Measurements from ENCODE around the gene PSENEN.

PSENEN gene, protein sequence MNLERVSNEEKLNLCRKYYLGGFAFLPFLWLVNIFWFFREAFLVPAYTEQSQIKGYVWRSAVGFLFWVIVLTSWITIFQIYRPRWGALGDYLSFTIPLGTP

DNA sequence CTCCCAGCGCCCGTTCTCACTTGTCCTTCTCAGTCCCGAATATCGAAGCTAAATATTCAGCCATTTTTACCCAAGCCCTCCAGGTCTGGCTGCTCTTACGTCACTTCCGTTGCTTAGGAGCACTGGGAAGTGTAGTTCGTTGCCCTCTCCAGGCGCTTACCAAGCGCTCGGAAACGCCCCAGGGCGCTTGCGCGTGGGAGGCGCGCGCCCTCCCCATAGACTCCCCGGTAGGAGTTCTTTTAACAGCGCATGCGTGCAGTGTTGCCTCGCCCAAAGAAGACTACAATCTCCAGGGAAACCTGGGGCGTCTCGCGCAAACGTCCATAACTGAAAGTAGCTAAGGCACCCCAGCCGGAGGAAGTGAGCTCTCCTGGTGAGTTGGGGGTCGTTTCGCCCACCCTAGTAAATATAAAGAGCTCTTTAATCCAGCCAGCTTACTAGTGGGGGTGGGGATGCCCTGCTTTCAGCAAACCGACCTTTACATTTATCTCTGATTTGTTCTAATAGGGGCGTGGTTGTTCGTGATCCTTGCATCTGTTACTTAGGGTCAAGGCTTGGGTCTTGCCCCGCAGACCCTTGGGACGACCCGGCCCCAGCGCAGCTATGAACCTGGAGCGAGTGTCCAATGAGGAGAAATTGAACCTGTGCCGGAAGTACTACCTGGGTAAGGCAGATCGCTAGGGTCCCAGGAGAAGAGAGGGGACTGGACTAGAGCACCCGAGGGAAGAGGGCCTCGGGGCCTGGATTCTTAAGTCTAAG is at the start of gene PSENEN, which contains the start of gene U2AF1L4:
TSS of gene PSENEN (plus strand) at position 324 of the 759 bp plus-strand sequence. CDS start at position 604, 280 bp downstream.
TSS of gene U2AF1L4 (minus strand) at position 91 of the 759 bp plus-strand sequence. CDS start at position 64, 27 bp downstream.
- DNase-seq: peak; percentile 99

DNA sequence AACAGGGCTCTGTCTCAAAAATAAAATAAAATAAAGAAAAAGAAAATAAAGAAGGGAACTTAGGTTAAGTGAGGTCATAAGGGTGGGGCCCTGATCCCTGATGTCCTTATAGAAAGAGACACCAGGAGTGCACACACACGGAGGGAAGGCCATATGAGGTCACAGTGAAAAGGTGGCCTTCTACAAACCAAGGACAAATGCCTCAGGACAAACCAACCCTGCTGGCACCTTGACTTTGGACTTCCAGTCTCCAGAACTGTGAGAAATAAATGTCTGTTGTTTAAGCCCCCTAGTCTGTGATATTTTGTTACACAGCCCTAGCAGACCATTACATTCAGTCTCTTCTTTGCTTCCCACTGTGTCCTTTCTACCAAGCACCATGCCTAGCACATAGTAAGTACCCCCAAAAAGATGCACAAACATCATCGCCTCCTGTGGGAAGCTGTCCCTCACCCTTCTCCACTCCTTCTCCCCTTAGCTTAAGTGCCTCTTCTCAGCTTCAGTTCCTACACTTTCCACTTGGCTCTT is 49.5 kb upstream of the PSENEN start:
- no peak for DNase-seq

DNA sequence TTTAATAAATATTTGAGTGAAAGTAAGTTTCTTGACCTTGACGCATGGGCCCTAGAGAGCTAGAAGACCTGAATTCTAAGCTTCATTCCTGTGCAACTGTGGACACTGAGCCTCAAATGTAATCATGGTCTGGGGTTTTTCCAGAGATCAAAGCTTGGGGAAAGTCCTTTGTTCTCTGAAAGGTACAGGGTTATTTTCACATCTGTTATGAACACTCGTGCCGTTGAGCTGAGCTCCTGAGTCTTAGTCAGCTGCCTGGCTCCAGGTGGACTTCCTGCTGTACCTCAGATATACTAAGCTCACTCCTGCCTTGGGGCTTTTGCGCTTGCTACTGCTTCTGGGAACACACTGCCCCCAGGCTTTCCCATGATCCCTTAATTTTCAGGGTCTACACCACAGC is 48.6 kb upstream of the PSENEN start:
- DNase-seq: no peak

DNA sequence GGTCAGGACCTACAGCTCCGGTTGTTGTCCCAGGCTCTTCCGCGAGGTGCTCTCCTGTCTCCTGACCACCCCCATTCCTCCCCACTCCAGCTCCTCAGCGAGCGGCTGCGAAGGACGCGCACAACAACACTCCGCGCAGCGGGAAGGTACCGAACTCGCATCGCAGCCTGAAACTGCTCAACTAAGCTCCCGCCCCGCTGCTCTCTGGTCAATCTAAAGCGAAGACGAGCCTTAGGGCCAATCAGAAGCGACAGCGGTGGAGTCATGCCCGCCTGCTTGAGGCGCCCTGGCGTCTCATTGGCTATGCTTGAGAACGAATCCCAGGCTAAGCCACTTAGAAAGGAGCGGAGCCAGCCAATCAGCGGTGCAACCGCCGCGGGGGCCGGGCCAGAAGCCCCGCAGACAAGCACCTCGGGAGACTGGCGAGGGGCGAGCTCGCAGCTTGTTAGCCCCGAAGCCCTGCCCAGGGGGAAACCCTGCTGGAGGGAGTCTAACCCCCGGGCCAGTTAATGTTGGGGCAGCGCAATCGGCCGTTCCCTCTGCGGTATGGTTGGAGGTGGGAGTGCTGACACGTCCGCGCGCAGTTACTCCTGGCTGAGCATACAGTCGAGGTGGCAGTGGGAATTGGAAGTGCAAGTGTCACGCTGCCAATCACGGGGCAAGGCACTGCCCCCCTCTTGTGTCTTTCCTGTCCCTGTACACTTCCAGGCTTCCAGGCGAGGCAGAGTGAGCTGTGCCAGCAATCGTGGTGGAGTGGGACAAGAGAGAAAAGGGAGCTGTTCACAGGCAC is 43.0 kb upstream of the PSENEN start:
- DNase-seq: peak; percentile 84

DNA sequence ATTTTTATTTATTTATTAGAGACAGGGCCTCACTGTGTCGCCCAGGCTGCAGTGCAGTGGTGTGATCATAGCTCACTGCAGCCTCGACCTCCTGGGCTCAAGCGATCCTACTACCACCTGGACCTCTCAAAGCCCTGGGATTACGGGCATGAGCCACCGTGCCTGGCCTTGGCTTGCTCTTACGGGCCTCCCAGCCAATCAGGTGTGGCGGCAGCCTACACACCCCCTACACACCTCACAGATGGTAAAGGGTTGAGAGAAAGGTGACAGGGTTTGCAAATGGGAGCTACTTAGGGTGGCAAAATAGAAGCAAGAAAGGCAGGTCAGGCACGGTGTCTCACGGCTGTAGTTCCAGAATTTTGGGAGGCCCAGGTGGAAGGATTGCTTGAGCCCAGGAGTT is 42.1 kb upstream of the PSENEN start:
- DNase-seq: no peak

DNA sequence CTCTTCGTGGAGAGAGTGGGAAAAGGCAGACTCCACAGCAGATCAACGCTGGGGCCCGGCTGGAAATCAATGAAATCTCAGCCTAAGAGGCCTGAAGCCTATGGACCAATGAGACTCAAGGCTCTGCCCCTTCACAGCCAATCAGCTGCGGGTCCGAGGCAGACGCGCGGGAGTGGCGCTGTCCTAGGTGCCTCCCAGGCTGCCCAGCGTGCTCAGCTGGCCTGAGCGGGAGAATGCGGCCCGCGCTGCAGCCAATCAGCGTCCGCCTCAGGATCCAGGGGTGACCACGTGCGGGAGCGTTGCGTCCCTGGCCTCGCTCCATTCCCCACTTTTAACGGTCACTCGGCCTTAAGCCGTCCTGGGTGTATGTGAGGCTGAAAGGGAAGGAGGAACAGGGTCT is 41.2 kb upstream of the PSENEN start, which contains the start of gene ZBTB32:
TSS of gene ZBTB32 (plus strand) at position 341 of the 400 bp plus-strand sequence. CDS start 10,069 bp downstream, outside the sequence.
- no peak for DNase-seq

DNA sequence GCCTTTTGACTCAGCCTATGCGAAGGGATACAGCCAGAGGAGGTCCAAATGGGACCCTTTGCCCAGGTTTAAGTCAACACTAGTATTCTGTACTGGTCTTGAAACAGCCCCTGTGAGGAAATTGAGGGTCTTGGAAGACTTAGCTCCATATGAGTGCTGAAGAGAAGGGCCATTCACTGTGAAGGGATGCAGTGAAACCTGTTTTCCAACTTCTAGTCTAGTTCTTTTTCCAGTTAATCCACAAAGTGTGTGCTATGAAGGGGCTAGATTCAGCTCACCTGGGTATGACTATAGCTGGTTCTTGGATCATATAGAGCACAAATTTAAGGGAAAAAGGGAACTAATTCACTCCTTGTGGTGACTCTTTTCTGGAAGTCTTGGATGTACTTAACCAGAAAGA is 37.1 kb upstream of the PSENEN start:
- no peak for DNase-seq

DNA sequence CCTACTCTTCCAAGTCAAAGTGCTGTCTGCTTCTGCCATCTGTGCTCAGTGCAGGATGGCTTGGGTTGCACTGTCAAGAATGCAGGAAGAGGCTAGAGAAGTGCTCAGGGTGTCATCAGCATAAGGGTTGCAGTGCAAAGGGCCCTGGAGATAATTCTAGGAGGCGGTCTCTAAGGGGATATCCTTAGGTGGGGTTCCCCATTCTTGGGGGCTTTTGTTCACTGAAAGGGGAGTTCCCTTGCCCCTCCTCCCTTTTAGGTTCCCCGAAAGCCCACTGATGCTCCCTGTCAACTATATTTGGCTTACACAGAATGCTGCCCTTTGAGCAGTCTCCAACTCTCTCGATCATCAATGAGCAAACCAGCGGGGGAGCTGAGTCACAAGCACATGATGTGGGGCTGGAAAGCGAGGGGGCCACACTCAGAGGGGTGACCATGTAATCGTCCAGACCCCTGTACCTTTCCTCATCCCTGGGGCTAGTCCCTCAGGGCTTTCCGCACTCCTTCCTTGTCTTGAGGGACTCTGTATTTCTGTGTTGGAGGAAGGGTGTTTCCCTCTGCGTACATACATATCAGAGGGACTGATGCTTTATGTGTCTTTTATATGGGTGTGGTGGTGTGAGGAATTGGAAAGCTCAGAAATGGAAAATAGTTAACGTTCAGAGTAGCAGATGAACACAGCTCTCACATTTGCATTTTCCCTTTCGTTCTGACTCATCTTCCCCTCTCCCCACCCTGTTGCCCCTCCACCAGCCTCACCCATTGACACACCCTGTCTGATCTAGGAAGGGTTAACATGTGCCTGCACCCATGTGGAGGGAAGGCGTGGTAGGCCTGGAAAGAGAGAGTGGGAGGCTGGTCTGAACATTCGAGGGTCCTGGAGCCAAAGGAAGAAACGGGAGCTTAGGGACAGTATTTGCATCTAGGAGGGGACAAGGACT is 34.4 kb upstream of the PSENEN start:
- DNase-seq: no peak

DNA sequence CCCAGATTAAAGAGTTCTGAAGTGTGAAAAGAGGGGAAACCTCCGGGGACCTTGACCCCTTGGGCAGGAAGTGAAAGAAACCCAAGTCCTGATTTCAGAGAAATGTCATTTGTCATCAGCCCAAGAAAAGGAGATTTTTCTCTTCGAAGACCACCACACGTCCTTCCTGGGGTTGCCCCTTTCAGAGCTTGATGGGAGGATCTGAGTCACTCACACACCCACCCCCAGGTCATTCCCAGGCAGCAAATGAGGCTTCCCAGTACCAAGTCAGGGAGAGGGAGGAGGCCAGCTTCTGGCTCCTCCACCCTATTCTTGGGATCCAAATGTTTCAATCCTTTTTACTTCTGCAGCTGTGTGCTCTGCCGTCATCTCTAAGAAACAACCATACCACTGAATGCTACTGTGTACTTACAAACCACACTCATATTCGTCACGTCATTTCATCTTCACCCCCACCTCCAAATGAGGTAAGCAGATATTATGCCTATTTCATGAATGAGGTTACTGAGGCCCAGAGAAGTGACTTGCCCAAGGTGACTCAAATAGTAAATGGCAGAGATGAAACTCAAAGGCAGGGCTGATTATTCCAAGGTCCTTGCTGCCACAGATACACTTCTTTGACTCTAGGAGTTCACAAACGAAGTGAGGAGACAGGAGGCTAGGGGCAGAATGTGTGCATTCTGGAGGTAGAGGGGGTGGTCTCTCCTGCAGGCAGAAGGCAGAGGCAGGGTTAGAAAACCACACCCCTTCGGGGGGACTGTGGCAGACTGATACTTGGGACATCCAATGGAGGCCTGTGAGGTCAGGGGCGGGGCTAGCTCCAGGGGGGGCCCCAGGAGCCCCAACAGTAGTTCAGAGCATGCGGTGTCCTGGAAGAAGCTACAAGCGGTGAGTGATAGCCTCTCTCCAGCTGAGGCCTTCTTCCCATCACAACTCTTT is 32.6 kb upstream of the PSENEN start:
- DNase-seq: no peak

DNA sequence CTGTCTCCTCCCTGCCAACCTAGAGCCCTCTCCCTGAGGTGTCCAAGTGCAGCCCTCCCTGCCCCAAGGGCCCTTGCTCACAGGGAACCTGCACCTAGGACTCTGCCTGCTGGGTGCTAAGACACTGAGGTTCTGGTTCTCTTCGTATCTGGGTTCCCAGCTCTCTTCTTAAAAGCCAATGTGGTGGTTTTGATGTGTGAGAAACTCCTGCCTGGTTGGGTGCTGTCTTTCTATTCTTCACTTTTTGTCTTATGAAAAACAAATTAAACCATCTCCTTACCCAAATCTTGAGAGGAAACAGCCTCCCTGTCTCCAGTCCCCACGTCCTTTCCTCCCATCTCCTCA is 32.0 kb upstream of the PSENEN start:
- no peak for DNase-seq

DNA sequence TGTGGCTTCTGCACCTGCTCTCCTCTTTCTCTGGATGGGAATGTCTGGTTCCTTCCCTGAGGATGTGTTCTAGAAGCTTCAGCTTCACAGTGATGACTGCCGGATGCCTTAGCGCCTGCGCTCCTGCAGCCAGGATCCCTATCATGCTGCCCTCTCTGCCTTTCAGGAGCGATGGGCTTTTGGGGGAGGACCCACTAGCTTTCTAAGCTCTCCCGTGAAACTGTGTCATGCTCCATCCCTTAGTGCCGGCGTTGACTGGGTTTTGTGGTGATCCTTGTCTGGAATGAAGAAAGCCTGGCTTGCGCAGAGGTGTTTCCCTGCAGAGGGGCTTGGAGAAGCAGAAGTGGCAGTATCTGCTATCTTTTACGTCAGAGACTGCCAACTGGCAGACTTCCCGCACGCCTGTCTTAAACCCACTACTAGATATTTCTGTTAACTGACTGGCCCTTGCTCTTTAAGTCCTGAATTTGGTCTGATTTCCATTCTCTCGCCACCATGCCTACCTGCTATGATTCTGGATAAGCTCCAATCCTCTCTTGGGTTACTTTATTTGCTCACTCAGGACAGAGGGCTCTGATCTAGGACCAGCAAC is 31.5 kb upstream of the PSENEN start:
- DNase-seq: no peak

DNA sequence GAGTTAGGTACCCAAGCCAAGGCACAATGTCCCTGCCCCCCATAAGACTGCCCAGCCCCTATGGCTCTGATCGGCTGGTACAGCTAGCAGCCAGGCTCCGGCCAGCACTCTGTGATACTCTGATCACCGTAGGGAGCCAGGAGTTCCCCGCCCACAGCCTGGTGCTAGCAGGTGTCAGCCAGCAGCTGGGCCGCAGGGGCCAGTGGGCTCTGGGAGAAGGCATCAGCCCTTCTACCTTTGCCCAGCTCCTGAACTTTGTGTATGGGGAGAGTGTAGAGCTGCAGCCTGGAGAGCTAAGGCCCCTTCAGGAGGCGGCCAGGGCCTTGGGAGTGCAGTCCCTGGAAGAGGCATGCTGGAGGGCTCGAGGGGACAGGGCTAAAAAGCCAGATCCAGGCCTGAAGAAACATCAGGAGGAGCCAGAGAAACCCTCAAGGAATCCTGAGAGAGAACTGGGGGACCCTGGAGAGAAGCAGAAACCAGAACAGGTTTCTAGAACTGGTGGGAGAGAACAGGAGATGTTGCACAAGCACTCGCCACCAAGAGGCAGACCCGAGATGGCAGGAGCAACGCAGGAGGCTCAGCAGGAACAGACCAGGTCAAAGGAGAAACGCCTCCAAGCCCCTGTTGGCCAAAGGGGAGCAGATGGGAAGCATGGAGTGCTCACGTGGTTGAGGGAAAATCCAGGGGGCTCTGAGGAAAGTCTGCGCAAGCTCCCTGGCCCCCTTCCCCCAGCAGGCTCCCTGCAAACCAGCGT is 30.7 kb upstream of the PSENEN start:
- DNase-seq: no peak

DNA sequence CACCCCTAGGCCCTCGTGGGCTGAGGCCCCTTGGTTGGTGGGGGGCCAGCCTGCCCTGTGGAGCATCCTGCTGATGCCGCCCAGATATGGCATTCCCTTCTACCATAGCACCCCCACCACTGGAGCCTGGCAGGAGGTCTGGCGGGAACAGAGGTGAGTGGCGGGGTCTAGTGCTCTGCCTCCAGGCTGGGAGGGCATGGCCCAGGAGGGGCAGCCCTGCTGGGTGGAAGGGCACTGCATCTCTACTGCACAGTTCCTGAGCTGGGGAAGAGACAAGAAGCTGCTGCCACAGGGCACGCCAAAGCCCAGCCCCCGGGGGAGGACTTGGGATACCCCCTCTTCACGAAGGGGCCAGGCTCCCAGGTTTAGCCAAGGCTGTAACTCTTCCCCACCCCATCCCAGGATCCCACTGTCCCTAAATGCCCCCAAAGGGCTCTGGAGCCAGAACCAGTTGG is 30.1 kb upstream of the PSENEN start:
- DNase-seq: no peak

DNA sequence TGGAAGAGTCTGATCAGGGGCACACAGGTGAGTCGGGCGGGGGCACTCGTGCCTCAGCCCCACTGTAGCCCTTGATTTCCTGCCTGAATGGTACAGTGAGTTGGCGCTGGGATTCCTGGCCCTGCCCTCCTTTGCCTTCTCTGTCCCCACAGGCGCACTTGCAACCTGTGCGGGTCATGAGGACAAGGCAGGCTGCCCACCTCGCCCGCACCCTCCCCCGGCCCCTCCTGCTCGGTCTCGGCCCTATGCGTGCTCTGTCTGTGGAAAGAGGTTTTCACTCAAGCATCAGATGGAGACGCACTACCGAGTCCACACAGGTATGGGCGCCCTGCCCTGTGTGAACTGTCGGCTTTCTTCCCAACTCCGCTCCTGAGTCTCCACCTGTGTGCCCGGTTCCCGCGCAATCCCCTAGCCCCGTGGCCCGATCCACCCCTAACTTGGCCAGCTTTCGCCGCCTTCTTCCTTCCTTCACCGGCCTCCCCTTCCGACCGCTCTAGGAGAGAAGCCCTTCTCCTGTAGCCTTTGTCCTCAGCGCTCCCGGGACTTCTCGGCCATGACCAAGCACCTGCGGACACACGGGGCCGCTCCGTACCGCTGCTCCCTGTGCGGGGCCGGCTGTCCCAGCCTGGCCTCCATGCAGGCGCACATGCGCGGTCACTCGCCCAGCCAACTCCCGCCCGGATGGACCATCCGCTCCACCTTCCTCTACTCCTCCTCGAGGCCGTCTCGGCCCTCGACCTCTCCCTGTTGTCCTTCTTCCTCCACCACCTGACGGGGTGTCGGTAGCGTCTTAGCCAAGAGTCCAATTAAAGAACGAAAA is 29.3 kb upstream of the PSENEN start:
- DNase-seq: no peak

DNA sequence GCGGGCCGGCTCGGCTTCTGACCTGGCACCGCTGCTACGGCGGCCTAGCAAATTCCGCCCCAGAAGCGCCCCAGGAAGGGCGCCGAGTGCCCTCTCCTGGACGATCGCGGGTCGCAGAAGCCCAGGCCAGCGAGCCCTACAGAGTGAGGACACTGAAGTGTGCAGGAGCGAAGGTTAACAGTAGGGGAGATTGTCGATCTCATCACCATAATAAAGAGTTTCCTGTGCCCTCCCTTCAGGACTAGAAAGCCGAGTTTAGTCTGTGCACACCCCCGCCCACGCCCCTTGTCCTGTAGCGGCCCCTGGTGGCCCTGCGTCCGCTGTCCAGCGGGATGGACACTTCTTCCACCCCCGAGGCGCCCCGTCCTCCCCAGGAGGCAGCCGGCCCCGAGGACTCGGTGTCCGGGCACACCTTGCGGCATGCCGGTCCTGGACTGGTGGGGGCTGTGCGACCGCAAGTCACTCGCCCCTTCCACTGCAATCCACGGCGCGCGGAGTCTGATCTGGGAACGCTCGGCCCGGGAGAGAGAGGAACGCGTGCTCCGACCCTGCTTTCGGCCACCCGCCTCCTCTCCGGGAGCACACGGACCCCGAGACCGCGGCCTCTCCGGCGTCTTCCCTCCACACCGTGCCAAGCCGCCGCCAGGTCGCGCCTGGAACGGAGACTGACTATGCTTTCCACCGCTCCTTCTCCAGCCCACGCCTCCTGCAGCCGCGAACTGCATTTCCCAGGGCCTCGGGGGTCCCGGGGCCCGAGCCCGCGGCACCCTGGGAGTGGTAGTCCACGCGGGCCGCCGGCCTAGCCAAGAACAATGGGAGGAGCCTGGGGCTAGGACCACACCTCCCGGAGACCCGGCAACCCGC is 28.4 kb upstream of the PSENEN start:
- DNase-seq: peak; percentile 92

DNA sequence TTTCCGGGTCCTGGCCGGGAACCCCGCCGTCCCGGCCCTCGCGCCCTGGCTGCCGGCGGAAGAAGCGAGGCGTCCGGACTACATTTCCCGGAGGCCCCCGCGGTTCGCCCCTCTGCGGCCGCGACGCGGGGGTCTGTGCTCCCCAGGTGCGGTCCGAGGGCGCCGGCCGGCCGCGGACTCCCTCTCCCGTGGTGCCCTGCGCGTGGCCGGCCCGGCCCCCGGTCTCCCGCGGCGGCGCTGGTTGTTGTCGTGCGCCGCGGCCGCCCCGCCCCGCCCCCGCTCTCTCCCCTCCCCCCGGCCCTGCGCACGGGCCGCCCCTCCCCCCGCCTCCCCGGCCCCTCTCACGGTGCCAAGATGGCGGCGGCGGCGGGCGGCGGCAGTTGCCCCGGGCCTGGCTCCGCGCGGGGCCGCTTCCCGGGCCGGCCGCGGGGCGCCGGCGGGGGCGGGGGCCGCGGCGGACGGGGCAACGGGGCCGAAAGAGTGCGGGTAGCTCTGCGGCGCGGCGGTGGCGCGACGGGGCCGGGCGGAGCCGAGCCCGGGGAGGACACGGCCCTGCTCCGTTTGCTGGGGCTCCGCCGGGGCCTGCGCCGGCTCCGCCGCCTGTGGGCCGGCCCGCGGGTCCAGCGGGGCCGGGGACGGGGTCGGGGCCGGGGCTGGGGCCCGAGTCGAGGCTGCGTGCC is 27.6 kb upstream of the PSENEN start, which contains the start of gene KMT2B:
TSS of gene KMT2B (plus strand) at position 339 of the 680 bp plus-strand sequence. CDS start at position 355, 16 bp downstream.
- DNase-seq: no peak

DNA sequence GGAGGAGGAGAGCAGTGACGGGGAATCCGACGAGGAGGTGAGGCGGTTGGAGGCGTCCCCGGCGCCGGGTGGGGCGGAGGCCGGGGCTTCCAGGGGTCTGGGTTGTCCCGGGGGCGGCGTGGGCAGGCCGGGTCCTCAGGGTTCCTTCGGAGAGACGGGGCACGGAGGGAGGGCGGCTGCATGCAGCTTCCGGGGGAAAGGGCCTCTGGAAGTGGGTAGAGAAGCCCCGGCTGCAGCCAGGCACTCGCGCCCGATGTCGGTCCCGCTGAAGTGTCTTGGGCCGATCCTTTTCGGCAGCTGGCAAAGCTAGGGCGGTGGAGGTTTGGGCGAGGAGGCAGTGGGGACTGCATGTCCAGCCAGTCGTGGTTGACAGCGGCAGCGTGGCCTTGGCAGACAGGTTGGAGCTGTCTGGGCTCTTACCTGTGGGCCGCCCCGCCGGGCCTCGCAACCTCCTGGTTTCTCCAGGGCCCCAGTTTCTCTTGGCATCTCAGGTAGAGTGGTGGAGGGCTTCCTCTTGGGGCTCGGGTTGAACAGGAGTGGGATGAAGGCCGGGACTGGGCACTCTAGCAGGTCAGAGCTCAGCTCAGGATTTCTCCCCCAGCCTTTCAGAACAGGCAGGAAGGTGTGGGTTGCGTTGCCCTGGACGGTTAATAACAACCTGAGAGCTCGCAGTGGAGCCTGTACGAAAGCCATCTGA is 27.0 kb upstream of the PSENEN start:
- no peak for DNase-seq
